DND-41 (cell line): Measurements from ENCODE around the gene MAST4.

Experiments
- ATAC-seq: fragments of 200-7000 bp; cut with Tn5 transposase; 3 replicates; pipeline ENCODE4 v1.9.1; 2021; ENCODE audit warnings: low read depth; ENCODE audit not compliant: insufficient read depth
- DNase-seq: peaks from one replicate; pipeline ENCODE4 v3.0.0-alpha.2; 2020
- H2AFZ ChIP-seq: 2 replicates; pipeline ENCODE4 v1.6.0; 2012; ENCODE audit warnings: low read depth, low read length
- H3K27ac ChIP-seq: 2 replicates; pipeline ENCODE4 v1.5.1; 2012; ENCODE audit warnings: low read length, inconsistent platforms
- H3K27me3 ChIP-seq: fragments of 200-600 bp; sonication (generic); 2 replicates; pipeline ENCODE4 v1.6.0; 2012; ENCODE audit warnings: low read length, mild to moderate bottlenecking, inconsistent platforms; ENCODE audit not compliant: insufficient read depth, poor library complexity
- H3K36me3 ChIP-seq: 2 replicates; pipeline ENCODE4 v1.5.1; 2012; ENCODE audit warnings: low read length, inconsistent platforms; ENCODE audit not compliant: insufficient read depth
- H3K4me1 ChIP-seq: 2 replicates; pipeline ENCODE4 v1.5.1; 2012; ENCODE audit warnings: mild to moderate bottlenecking, low read length; ENCODE audit not compliant: insufficient read depth
- H3K4me2 ChIP-seq: 2 replicates; pipeline ENCODE4 v1.6.0; 2012; ENCODE audit warnings: mild to moderate bottlenecking, moderate library complexity, low read length, inconsistent platforms; ENCODE audit not compliant: insufficient read depth
- H3K4me3 ChIP-seq, 2 experiments: fragments of 200-600 bp in 1 of 2; shearing (Covaris generic) in 1 of 2; 2 replicates each; pipeline ENCODE4 v1.5.1; 2012 to 2016; ENCODE audit warnings: inconsistent platforms in 2 of 2, low read length in 2 of 2, mild to moderate bottlenecking in 2 of 2, low read depth in 1 of 2, moderate library complexity in 1 of 2
- H3K79me2 ChIP-seq: 2 replicates; pipeline ENCODE4 v1.6.0; 2012; ENCODE audit warnings: low read length, inconsistent platforms; ENCODE audit not compliant: insufficient read depth
- H3K9ac ChIP-seq: 2 replicates; pipeline ENCODE4 v1.6.0; 2012; ENCODE audit warnings: low read depth, mild to moderate bottlenecking, inconsistent platforms, low read length, moderate library complexity
- H3K9me3 ChIP-seq: 2 replicates; pipeline ENCODE4 v1.5.1; 2012; ENCODE audit warnings: low read length, moderate library complexity, mild to moderate bottlenecking, inconsistent platforms; ENCODE audit not compliant: insufficient read depth, severe bottlenecking
- H4K20me1 ChIP-seq: 2 replicates; pipeline ENCODE4 v1.6.0; 2012; ENCODE audit warnings: low read length; ENCODE audit not compliant: insufficient read depth
- EZH2 ChIP-seq: IDR thresholded peaks from 3 replicates; pipeline ENCODE4 v1.6.1; 2012; ENCODE audit warnings: borderline replicate concordance, low read depth, mild to moderate bottlenecking, moderate library complexity, low read length, inconsistent platforms; ENCODE audit not compliant: severe bottlenecking
- TF ChIP-seq, protein P1 (sequence below): IDR thresholded peaks from 2 replicates; pipeline ENCODE4 v1.5.1; 2012; ENCODE audit warnings: borderline replicate concordance, low read length, moderate library complexity, mild to moderate bottlenecking; ENCODE audit not compliant: poor library complexity, severe bottlenecking; ENCODE audit errors: extremely low read depth

MAST4 gene

DNA sequence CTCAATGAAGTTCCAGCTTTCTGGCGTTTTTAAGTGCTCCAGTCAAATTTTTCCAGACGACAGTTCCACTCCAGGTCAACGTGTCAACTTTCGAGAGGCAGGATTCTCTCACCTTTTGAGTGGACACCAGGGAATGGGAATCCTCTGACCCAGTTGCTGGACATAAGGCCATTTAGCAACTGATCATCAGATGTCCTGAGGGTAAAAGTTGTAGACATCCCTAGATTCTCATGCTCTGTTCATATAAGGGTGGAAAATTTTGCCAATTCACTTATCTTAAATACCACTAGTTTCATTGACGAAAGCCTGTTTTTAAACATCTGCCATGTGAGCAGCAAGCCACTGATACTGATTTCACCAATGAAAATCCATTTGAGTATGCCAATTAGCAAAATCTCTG, 275.5 kb downstream of the MAST4 start:
- Histone ChIP-seq H3K27ac (no peak overlapping the region), H3K4me1 (no peaks in the 10 kb centered on the region), H4K20me1 (no peaks in the 10 kb centered on the region), H3K27me3 (no peaks in the 10 kb centered on the region), H3K4me3 (no peak overlapping the region), H2AFZ (no peak overlapping the region), H3K79me2 (no peaks in the 10 kb centered on the region), H3K4me2 (no peak overlapping the region), H3K9me3 (no peaks in the 10 kb centered on the region), H3K36me3 (no peaks in the 10 kb centered on the region), H3K9ac (no peak overlapping the region)
- DNase-seq (no peak), ATAC-seq (no peak)
- TF ChIP-seq EZH2: no peak
- TF ChIP-seq, protein P1, sequence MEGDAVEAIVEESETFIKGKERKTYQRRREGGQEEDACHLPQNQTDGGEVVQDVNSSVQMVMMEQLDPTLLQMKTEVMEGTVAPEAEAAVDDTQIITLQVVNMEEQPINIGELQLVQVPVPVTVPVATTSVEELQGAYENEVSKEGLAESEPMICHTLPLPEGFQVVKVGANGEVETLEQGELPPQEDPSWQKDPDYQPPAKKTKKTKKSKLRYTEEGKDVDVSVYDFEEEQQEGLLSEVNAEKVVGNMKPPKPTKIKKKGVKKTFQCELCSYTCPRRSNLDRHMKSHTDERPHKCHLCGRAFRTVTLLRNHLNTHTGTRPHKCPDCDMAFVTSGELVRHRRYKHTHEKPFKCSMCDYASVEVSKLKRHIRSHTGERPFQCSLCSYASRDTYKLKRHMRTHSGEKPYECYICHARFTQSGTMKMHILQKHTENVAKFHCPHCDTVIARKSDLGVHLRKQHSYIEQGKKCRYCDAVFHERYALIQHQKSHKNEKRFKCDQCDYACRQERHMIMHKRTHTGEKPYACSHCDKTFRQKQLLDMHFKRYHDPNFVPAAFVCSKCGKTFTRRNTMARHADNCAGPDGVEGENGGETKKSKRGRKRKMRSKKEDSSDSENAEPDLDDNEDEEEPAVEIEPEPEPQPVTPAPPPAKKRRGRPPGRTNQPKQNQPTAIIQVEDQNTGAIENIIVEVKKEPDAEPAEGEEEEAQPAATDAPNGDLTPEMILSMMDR: no peak

DNA sequence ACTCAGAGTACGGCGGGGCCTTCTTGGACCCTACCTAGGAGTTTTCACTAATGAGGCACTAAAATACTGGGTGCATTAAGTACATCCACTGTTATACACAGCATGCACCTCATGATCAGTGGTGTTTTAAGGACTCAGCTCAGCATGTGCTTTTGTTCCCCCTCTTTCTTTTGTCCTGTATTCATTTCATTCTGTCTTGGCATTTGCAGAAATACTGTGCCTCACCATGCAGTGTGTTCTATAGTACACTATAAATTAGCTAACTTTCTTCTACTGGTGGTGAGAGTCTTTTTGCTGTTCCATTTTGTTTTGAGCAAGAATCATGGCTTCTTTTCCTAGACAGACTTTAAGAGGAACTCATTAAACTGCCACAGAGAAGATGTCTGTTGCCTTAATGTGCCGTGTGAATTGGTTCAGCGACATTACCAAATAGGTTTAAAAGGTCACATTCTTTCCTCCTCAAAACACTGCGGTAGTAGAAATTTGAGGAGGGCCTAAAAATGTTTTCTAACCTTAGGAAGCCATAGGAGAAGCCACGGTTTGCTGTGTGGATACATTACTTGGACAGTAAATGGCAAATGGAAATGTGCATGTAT, 276.6 kb downstream of the MAST4 start:
- no peak overlapping the region for H3K4me2 ChIP-seq
- DNase-seq (no peak), ATAC-seq (no peak)
- no peaks in the 10 kb centered on the region for H3K9me3 ChIP-seq
- no peaks in the 10 kb centered on the region for H3K27me3 ChIP-seq
- TF ChIP-seq EZH2: no peak
- TF ChIP-seq, protein P1: no peak
- no peaks in the 10 kb centered on the region for H3K4me1 ChIP-seq
- H3K4me3 ChIP-seq: no peak overlapping the region
- no peaks in the 10 kb centered on the region for H3K79me2 ChIP-seq
- H4K20me1 ChIP-seq: no peaks in the 10 kb centered on the region
- H3K27ac ChIP-seq: no peak overlapping the region
- no peak overlapping the region for H2AFZ ChIP-seq
- no peaks in the 10 kb centered on the region for H3K36me3 ChIP-seq
- H3K9ac ChIP-seq: no peak overlapping the region

DNA sequence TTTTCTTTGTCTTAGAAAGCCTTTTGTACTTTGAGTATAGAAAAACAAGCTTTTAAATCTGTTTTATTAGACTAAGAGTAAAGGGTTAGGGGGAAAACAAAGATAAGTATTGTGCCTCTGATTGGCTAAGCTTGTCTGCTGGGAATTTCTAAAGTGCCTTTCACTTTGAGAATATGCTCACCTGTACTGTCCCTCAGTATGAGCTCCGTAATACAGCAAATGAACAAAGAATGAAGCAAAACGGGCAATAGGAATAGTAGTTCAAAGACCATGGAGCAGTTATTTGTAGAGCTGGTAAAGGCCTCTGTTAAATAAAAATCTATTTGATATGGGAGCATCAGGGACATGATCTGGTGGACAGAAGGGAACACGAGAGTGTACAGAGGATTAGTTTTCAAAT, 277.8 kb downstream of the MAST4 start:
- TF ChIP-seq, protein P1: no peak
- TF ChIP-seq EZH2: no peak
- no peak for ATAC-seq
- H3K27me3 ChIP-seq: no peaks in the 10 kb centered on the region
- H4K20me1 ChIP-seq: no peaks in the 10 kb centered on the region
- H3K9ac ChIP-seq: no peak overlapping the region
- no peaks in the 10 kb centered on the region for H3K79me2 ChIP-seq
- H3K27ac ChIP-seq: no peak overlapping the region
- no peak overlapping the region for H3K4me3 ChIP-seq
- no peaks in the 10 kb centered on the region for H3K9me3 ChIP-seq
- no peaks in the 10 kb centered on the region for H3K36me3 ChIP-seq
- H3K4me1 ChIP-seq: no peaks in the 10 kb centered on the region
- H3K4me2 ChIP-seq: no peak overlapping the region
- DNase-seq: no peak
- H2AFZ ChIP-seq: no peak overlapping the region

DNA sequence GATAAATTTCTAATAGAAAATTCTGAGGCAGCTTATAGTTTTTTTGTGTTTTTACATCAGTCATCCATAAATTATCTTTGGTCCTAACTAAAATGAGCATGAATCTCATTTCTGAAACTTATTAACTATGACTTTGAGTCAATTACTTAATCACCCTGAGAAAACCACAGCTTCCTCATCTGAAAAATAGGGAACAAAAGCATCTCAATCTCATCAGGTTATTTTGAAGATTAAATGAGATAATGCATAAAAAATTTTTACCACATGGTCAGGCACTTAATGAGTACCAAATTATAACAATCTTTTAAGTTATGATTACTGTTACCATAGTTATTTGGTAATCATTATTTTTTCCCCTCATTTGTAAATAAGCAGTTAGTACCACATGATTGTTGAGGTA, 279.1 kb downstream of the MAST4 start:
- no peaks in the 10 kb centered on the region for H3K36me3 ChIP-seq
- TF ChIP-seq EZH2: no peak
- TF ChIP-seq, protein P1: no peak
- H3K9ac ChIP-seq: no peak overlapping the region
- no peaks in the 10 kb centered on the region for H3K4me1 ChIP-seq
- no peak for DNase-seq
- no peak overlapping the region for H3K27ac ChIP-seq
- no peak overlapping the region for H2AFZ ChIP-seq
- no peak overlapping the region for H3K4me3 ChIP-seq
- no peaks in the 10 kb centered on the region for H3K27me3 ChIP-seq
- H3K4me2 ChIP-seq: no peak overlapping the region
- no peak for ATAC-seq
- H4K20me1 ChIP-seq: no peaks in the 10 kb centered on the region
- no peaks in the 10 kb centered on the region for H3K79me2 ChIP-seq
- no peaks in the 10 kb centered on the region for H3K9me3 ChIP-seq
